Stimulated activated CD4-positive, alpha-beta T cell treated with anti-CD3 and anti-CD28 coated beads, Interleukin-1b, Interleukin-23, amount 100 ng/mL, for 4 hours (primary cell): ENCODE results near the gene PTPRD.

ENCODE experiments used
- DNase-seq, 2 donors: peaks; one replicate each; pipeline ENCODE4 v3.0.0-alpha.2; 2020; ENCODE audit warnings: low read depth in 2 of 2

PTPRD gene

GRCh38 chr9:9612270-9612669 lies 1000.5 kb downstream of the PTPRD start:
- DNase-seq, result no peak

GRCh38 chr9:9605681-9606080 lies 1007.1 kb downstream of the PTPRD start:
- no peak for DNase-seq

GRCh38 chr9:9603345-9603744 lies 1009.5 kb downstream of the PTPRD start:
- no peak for DNase-seq

- DNase-seq, result no peak
Observed at GRCh38 chr9:9598723-9599122, 1014.1 kb downstream of the PTPRD start.

DNA sequence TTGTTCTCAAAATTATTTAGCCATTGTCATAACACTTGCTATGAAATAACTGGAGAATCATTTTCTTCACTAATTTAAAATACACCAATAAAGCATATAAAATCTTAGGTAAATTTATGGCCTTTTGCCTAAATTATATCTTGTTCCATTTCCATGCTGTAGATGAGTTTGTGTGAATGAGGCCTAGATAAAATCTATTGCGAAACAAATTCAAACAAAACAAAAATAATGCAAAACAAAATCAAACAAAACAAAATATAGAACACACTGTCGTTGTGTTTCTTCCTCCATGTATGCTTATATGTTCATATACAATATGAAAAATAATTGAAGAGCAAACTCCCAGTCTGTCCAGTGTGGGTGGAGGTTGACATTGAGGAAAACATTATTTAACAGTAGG lies 1020.7 kb downstream of the PTPRD start:
- no peak for DNase-seq

DNA sequence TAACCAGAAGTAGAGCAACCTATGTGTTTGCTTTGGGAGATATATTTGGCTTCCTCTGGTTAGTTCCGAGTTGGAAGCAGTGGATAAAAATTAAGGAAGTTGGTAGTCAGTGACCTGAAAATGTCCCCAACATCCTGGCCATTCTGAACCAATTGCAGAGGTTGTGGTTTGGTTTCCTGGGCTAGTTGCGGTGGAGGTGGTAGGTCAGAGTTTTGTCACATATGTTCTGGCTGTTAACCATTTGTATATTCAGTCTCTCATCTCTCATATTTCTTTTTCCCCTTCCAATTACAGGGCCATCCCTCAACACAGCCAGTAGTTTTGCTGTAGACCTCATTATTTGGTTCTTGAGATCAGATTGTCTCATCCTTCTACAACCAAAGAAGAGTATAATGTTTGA lies 1026.9 kb downstream of the PTPRD start:
- no peak for DNase-seq

DNA sequence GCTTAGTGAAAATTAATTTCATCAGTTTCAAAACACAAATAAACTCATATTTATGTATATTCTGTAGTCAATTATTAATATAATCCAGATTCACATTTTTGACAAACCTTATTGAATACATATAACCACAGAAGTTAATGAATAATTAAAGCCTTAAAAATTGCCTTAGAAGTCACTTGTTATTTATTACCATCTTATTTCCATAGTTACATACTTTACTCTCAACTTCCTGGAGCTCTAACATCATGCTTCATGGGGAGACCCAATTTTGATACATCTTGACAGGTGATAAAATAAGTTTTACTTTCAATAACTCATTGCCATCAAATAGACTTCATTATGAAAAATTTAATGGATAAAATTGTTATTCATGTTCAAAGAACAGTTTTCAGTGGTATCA lies 1038.7 kb downstream of the PTPRD start:
- no peak for DNase-seq

GRCh38 chr9:9565700-9566099 lies 1047.1 kb downstream of the PTPRD start:
- DNase-seq, result no peak

GRCh38 chr9:9563817-9564216 lies 1049.0 kb downstream of the PTPRD start:
- DNase-seq, result no peak

- DNase-seq, result no peak
Observed at GRCh38 chr9:9560382-9561035, 1052.3 kb downstream of the PTPRD start.

- DNase-seq, result no peak
Observed at GRCh38 chr9:9558907-9559306, 1053.9 kb downstream of the PTPRD start.

- no peak for DNase-seq
Observed at GRCh38 chr9:9557804-9558334, 1054.9 kb downstream of the PTPRD start.

- no peak for DNase-seq
Observed at GRCh38 chr9:9556865-9557803, 1055.7 kb downstream of the PTPRD start.

- no peak for DNase-seq
Observed at GRCh38 chr9:9552665-9553064, 1060.1 kb downstream of the PTPRD start.

DNA sequence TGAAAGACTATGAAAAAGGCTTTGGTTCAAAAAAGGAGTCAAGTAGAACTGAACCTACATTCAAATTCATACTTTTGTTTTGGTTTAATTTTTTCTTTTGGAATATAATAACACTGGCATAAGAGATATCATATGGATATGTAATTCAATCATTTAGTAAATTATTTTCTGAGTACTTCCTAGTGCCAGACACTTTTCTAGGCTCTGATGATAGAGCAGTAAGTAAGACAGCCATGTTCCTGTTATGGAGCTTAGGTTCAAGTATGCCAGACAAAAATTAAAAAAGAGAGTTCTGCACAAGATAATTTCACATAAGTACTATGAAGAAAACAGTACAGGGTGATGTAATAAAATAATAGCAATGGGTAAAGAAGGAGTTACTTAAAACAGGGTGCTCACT lies 1074.0 kb downstream of the PTPRD start:
- no peak for DNase-seq

GRCh38 chr9:9538356-9538755 lies 1074.4 kb downstream of the PTPRD start:
- no peak for DNase-seq

DNA sequence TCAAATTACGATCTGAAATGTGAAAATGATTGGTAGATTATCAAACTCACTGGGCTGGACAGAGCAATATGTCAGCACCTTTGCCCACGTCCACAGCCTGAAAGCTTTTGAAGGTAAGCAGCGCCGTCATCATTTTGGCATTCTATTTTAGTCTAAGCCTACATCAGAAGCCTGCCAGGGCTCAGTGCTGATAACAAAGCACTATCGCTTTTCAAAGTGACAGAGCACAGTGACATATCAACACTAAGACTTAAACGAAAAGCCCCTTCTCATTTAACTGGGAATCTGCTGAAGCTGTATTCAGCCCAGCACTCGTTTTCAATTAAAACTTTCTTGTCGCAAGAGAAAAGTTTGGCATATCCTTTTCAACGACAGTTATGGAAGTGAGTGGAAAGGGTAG lies 1076.3 kb downstream of the PTPRD start:
- no peak for DNase-seq

DNA sequence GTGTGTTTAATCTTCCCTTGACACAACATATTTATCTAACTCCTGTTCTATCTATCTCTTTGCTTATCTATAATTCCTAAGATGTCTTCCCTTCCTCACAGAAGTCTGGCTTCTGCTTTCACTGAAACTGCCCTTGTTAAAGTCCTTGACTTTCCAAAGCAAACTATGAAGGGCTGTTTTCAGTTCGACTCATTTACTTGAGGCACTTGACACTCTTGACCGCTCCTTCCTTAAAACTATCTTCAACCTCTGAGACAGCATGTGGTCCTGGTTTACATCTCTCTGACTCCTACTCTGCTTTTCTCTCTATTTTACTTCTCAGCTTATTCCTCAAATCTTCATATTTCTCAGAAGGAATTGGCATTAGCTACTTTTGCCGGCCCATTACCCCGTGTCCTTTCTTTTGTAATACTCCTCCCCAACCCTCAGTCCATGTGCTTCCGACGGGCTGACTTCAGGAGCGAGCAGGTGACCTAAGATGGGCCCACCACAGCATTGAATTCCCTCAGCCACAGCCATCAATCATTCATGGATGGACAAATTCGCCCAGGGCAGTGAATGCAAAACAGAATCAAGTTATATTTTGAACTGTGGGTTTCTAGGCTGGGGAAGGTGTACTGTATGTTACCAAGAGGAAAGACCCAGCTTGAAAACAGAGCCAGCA lies 1089.2 kb downstream of the PTPRD start:
- DNase-seq, result no peak

DNA sequence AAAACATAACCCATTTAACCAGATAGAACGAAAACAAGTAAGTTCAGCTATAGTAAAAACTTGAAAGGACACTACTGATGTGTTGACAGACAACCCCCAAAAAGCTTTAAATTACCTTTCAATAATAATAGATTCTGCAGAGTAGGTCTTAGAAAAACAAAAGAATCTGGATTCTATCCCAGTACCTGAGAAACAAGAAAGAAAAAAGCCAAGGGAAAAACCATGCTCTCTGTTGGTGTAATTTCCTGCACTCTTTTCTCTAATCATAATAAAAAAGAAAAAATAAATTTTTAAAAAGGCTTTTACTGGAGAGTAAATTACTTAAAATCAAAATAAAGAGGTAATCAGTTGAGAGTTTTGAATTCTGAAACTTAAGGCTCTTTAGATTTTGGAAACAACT lies 1090.4 kb downstream of the PTPRD start:
- no peak for DNase-seq

GRCh38 chr9:9521033-9521779 lies 1091.6 kb downstream of the PTPRD start:
- no peak for DNase-seq

- no peak for DNase-seq
Observed at GRCh38 chr9:9504869-9505268, 1107.9 kb downstream of the PTPRD start.

- DNase-seq, result no peak
Observed at GRCh38 chr9:9499546-9499945, 1113.3 kb downstream of the PTPRD start.
